PFSK-1 (cell line): ENCODE measurements around the gene TOLLIP.

Experiments
- POLR2AphosphoS5 ChIP-seq: IDR thresholded peaks from 2 replicates; pipeline ENCODE4 v1.6.1; 2012; ENCODE audit warnings: low read depth, mild to moderate bottlenecking, control low read depth, low read length, moderate library complexity
- REST ChIP-seq, 2 experiments: IDR thresholded peaks; 2 replicates each; pipeline versions ENCODE4 v1.6.1 to v1.8.0; 2011 to 2012; ENCODE audit warnings: low read depth in 2 of 2, low read length in 2 of 2, control low read depth in 1 of 2, inconsistent platforms in 1 of 2, mild to moderate bottlenecking in 1 of 2, moderate library complexity in 1 of 2; ENCODE audit not compliant: insufficient read depth in 1 of 2
- SIN3A ChIP-seq: IDR thresholded peaks from 2 replicates; pipeline ENCODE4 v1.6.1; 2012; ENCODE audit warnings: mild to moderate bottlenecking, low read length, moderate library complexity, borderline replicate concordance; ENCODE audit not compliant: insufficient read depth
- TAF1 ChIP-seq: IDR thresholded peaks from 2 replicates; pipeline ENCODE4 v1.6.1; 2012; ENCODE audit warnings: low read length, control low read depth, borderline replicate concordance; ENCODE audit not compliant: insufficient read depth

- TF ChIP-seq POLR2AphosphoS5 (no peak), REST (IDR thresholded peaks at IDR 0.05; ENCODE audit: insufficient read depth in 1 of 2, low read depth in 2 of 2, low read length in 2 of 2) (no peak), SIN3A (no peak), TAF1 (no peak)
These were observed 75.9 kb downstream of the TOLLIP start for GRCh38 chr11:1233351-1234053.
